Parathyroid adenoma (tissue), 2 donors: ENCODE measurements around the gene MEX3B.

Source experiments
- H2AFZ ChIP-seq: fragments of 300-600 bp; sonication (generic); one replicate; pipeline ENCODE4 v1.7.0; 2017; ENCODE audit warnings: antibody characterized with exemption, mild to moderate bottlenecking
- H3K27ac ChIP-seq: fragments of 300-600 bp; sonication (generic); one replicate; pipeline ENCODE4 v1.7.0; 2017
- H3K27me3 ChIP-seq: fragments of 300-600 bp; sonication (generic); one replicate; pipeline ENCODE4 v1.7.0; 2017; ENCODE audit warnings: low read length; ENCODE audit not compliant: control insufficient read depth, insufficient read depth
- H3K36me3 ChIP-seq: fragments of 300-600 bp; sonication (generic); one replicate; pipeline ENCODE4 v1.7.0; 2017; ENCODE audit warnings: low read length; ENCODE audit not compliant: control insufficient read depth, insufficient read depth
- H3K4me1 ChIP-seq: fragments of 300-600 bp; sonication (generic); one replicate; pipeline ENCODE4 v1.7.0; 2017; ENCODE audit warnings: control low read depth
- H3K4me2 ChIP-seq: fragments of 300-600 bp; sonication (generic); one replicate; pipeline ENCODE4 v1.7.0; 2017; ENCODE audit warnings: low read length
- H3K4me3 ChIP-seq: fragments of 300-600 bp; sonication (generic); one replicate; pipeline ENCODE4 v1.7.0; 2017; ENCODE audit warnings: low read depth, low read length
- H3K79me2 ChIP-seq: fragments of 300-600 bp; sonication (generic); one replicate; pipeline ENCODE4 v1.7.0; 2017; ENCODE audit warnings: control low read depth
- H3K9ac ChIP-seq: fragments of 300-600 bp; sonication (generic); one replicate; pipeline ENCODE4 v1.7.0; 2017; ENCODE audit warnings: mild to moderate bottlenecking
- H3K9me3 ChIP-seq: fragments of 300-600 bp; sonication (generic); one replicate; pipeline ENCODE4 v1.7.0; 2017; ENCODE audit warnings: low read length; ENCODE audit not compliant: control insufficient read depth
- CTCF ChIP-seq: fragments of 300-600 bp; sonication (generic); IDR thresholded peaks from one replicate; pipeline ENCODE4 v1.7.0; 2017; ENCODE audit warnings: antibody characterized with exemption, mild to moderate bottlenecking
- donor health status: primary hyperparathyroidism.

Gene MEX3B

GRCh38 chr15:82074610-82075009 lies 28.8 kb upstream of the MEX3B start:
- no peak overlapping the region for H3K4me2 ChIP-seq
- no peak overlapping the region for H3K9ac ChIP-seq
- no peaks in the 10 kb centered on the region for H3K36me3 ChIP-seq
- no peaks in the 10 kb centered on the region for H3K27me3 ChIP-seq
- no peak overlapping the region for H3K27ac ChIP-seq
- no peaks in the 10 kb centered on the region for H3K4me1 ChIP-seq
- no peaks in the 10 kb centered on the region for H3K9me3 ChIP-seq
- no peaks in the 10 kb centered on the region for H3K79me2 ChIP-seq
- no peak overlapping the region for H3K4me3 ChIP-seq
- H2AFZ ChIP-seq = no peak overlapping the region
- TF ChIP-seq CTCF = no peak

- H3K79me2 ChIP-seq = no peaks in the 10 kb centered on the region
- no peaks in the 10 kb centered on the region for H3K4me1 ChIP-seq
- no peak overlapping the region for H3K27ac ChIP-seq
- H3K4me3 ChIP-seq = no peak overlapping the region
- H3K9me3 ChIP-seq = no peaks in the 10 kb centered on the region
- no peak for TF ChIP-seq CTCF
- no peak overlapping the region for H3K4me2 ChIP-seq
- H2AFZ ChIP-seq = no peak overlapping the region
- H3K27me3 ChIP-seq = no peaks in the 10 kb centered on the region
- H3K9ac ChIP-seq = no peak overlapping the region
- H3K36me3 ChIP-seq = no peaks in the 10 kb centered on the region
Observed at GRCh38 chr15:82072926-82073537, 27.2 kb upstream of the MEX3B start.

GRCh38 chr15:82066455-82066854 lies 20.6 kb upstream of the MEX3B start:
- Histone ChIP-seq H3K4me3 (no peak overlapping the region), H2AFZ (no peak overlapping the region), H3K4me1 (no peaks in the 10 kb centered on the region), H3K9me3 (no peaks in the 10 kb centered on the region), H3K27me3 (no peaks in the 10 kb centered on the region), H3K27ac (no peak overlapping the region), H3K36me3 (no peaks in the 10 kb centered on the region), H3K79me2 (no peaks in the 10 kb centered on the region), H3K4me2 (no peak overlapping the region), H3K9ac (no peak overlapping the region)
- TF ChIP-seq CTCF = no peak

- H3K27ac ChIP-seq = no peak overlapping the region
- H3K36me3 ChIP-seq = no peaks in the 10 kb centered on the region
- no peak overlapping the region for H3K9ac ChIP-seq
- no peaks in the 10 kb centered on the region for H3K27me3 ChIP-seq
- H3K4me2 ChIP-seq = no peak overlapping the region
- H3K4me3 ChIP-seq = no peak overlapping the region
- H3K9me3 ChIP-seq = no peaks in the 10 kb centered on the region
- no peak for TF ChIP-seq CTCF
- H3K4me1 ChIP-seq = no peaks in the 10 kb centered on the region
- H2AFZ ChIP-seq = no peak overlapping the region
- H3K79me2 ChIP-seq = no peaks in the 10 kb centered on the region
Observed at GRCh38 chr15:82064824-82065223, 19.0 kb upstream of the MEX3B start.
